ENCODE results near the gene PTGER4.
"Not testable (repeated sequence)": the region's sequence is repeated elsewhere in the genome, so short reads cannot be mapped to it uniquely, and the experiment has no call there.

Gene PTGER4

DNA sequence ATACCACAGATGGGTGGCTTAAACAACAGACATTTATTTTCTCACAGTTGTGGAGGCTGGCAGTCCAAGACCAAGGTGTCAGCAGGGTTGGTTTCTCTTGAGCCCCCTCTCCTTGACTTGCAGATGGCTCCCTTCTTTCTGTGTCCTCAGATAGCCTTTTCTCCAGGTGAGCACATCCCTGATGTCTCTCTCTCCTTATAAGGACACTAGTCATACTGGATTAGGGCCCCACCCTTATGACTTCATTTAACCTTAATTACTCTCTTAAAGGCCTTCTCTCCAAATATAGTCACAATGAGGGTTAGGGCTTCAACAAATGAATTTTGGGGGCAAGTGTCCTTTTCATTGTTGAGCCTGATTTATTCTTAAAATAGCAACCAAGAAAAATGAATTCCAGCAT, 14.7 kb downstream of the PTGER4 start:
- DNase-seq = no peak

DNA sequence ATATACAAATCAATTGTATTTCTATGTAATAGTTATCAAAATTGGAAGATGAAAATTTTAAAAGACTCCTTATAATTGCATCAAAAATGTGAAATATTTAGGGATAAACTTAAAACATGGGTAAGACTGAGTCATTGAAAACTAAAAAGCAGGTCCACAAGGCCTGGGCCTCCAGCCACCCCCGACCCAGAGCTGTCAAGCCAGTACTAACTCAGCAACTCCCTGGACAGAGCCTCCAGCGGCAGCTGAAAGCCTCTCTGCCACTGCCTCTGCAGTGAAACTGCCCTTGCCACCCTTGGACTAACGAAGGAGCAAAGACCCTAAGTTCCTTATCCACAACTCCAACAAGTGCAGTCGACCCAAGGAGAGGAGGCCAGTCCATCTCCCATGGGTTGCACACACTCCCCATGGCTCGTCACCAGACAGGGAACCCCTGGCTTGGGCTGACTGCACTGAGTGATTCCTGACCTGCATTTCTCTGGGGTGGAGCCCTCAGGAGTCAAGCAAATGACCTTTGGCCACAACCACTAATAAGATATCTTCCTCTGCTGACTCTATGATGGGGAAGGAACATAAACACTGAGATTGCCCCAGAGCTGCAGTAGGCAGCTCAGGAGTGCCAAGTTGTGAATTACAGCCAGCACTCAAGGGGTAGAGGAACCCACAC, 20.5 kb downstream of the PTGER4 start:
- no peak for DNase-seq

DNA sequence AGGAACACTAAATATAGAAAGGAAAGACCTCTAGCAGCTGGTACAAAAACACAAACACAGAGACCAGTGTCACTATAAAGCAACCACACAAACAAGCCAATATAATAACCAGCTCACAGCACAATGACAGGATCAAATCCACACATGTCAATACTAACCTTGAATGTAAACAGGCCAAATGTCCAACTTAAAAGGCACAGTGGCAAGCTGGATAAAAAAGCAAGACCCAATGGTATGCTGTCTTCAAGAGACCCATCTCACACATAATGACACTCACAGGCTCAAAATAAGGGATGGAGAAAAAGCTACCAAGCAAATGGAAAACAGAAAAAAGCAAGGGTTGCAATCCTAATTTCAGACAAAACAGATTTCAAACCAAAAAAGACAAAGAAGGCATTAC, 22.3 kb downstream of the PTGER4 start:
- DNase-seq = not testable (repeated sequence)

DNA sequence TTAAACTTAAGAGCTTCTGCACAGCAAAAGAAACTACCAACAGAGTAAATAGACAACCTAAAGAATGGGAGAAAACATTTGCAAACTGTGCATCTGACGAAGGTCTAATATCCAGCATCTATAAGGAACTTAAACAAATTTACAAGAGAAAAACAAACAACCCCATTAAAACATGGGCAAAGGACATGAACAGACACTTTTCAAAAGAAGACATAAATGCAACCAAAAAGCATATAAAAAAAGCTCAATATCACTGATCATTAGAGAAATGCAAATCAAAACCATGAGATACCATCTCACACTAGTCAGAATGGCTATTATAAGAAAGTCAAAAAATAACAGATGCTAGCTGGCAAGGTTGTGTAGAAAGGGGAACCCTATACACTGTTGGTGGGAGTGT, 25.8 kb downstream of the PTGER4 start:
- not testable (repeated sequence) for DNase-seq

DNA sequence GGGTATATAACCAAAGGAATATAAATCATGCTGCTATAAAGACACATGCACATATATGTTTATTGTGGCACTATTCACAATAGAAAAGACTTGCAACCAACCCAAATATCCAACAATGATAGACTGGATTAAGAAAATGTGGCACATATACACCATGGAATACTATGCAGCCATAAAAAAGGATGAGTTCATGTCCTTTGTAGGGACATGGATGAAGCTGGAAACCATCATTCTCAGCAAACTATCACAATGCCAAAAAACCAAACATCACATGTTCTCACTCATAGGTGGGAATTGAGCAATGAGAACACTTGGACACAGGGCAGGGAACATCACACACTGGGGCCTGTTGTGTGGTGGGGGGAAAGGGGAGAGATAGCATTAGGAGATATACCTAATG, 30.9 kb downstream of the PTGER4 start:
- DNase-seq = not testable (repeated sequence)

DNA sequence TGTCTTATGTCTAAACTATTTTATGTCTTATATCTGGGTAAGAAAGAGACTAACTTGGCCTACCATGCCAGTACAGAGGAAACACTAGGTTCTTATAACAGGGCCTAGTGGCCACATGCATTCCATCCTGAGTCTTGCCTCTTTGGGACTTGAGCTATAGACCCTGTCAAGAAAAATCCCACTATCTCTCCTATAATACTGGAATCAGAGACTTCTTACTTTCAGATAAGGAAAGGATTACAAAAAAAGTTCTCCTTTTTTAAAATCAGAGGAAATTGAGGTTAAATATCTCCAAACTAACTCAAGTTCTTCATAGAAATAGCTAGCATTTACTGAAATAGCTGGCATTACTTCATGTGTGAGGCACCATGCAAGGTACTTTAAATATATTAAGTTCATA, 34.3 kb downstream of the PTGER4 start:
- DNase-seq = no peak

DNA sequence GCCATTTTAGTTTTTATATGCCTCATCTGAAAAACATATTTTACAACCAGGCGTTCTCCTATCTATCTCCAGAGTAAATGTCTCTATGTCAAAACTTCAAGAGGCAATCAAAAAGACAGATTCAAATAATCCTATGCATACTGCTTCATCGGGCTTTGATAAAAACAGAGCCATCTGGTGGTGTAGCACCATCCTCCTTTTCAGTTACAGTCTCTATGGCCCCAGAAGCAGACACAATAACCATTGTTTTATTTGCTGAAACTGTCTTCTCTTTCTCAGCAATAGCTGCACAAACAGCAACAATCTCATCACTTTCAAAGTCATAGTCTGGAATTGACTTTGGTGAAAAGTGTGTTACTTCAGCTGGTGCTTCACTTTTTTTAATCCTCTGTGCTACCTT, 36.3 kb downstream of the PTGER4 start:
- no peak for DNase-seq

DNA sequence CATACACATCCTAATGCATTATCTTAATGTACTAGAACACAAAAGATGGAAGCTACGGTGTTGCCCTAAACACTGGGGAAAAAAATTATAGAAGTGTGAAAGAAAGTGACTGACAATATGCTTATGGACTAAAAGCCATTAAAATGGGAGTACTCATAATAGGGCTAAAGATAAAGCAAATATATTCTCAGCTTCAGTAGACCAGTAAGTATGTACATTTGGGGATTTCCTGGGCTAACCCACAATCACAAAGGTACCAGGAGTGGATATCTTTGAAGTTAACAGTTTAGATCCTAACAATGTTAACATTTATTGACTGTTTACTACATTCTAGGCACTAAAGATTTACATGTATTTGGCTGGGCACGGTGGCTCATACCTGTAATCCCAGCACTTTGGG, 36.9 kb downstream of the PTGER4 start:
- no peak for DNase-seq

DNA sequence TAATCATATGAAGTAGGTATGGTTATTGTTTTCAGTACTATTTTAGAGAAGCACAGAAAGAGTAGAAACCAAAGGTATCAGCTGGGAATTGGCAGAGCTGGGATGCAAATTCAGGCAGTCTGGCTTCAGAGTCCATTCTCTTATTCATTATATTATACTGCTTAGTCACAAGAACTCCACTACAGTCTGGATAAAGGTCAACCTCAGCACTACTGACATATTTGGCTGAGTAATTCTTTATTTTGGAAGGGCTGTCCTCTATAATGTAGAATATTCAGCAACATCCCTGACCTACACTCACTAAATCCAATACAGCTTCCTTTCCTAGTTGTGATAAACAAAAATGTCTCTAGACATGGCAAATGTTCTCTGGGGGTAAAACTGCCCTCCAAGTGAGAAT, 37.6 kb downstream of the PTGER4 start:
- no peak for DNase-seq

DNA sequence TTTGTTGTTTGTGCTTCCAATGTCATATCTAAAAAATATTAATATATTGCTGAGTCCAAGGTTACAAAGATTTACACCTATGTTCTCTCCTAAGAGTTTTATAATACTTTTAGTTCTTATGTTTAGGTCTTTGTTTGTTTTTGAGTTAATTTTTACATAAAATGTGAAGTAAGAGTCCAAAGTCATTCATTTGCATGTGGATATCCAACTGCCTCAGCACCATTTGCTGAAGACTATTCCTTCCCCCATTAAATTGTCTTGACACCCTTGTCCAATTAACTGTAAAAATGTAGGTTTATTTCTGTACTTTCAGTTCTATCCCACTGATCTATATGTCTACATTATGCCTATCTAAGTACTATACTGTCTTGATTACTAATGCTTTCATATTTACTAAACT, 40.4 kb downstream of the PTGER4 start:
- DNase-seq = no peak

DNA sequence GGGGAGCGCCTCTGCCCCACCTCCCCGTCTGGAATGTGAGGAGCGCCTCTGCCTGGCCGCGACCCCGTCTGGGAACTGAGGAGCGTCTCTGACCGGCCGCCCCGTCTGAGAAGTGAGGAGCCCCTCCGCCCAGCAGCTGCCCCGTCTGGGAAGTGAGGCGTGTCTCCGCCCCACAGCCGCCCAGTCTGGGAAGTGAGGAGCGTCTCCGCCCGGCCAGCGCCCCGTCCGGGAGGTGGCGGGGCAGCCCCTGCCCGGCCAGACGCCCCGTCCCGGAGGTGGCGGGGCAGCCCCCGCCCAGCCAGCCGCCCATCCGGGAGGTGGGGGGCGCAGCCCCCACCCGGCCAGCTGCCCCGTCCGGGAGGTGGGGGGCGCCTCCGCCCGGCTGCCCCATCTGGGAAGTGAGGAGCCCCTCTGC, 42.8 kb downstream of the PTGER4 start:
- DNase-seq = not testable (repeated sequence)

DNA sequence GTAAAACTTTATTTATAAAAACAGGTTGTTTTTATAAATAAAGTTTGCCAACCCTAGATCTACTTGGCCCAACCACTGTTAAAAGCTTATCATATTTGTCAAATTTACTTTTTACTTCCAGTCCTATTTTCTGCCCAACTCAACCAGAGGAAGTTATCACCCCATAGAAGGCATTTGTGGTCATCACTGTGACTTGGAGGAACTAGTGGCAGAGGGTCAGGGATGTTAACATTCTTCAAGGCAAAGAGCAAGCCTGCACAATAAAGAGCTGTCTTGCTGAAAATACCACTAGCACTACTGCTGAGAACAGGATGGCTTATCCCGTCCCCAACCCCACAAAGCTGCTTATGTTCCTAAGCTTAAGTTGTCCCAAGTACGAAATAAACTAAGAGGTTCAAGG, 53.7 kb downstream of the PTGER4 start:
- DNase-seq = no peak

DNA sequence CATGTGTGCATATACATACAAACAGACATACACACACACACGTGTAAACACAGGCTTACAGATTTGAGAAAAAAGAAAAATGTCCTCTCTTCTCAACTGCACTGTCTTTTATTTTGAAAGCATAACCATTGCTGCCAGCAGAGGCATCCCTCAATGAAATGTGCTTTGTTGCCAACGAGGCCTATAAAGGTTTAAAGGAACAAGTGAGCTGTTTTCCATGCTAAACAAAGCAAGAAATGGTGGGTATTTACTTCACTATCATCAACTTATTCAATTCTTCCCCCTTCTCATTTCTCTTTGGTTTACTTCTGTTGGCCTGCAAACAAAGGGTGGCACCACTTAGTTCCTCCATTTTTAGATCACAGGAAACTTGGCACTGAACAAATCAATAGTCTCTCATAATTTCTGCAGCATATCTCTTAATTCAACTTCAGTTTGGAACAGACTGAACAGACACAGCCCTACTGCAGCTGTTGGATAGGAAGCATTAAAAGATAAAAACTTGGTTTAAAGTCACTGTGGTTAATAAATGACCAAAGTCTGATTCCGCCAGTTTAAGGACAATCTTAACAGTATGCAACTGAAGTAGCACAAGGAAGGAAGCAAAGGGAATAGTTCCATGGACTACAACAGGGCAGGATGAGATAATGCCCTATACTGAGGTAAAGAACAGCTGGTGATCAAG, 54.3 kb downstream of the PTGER4 start:
- no peak for DNase-seq

DNA sequence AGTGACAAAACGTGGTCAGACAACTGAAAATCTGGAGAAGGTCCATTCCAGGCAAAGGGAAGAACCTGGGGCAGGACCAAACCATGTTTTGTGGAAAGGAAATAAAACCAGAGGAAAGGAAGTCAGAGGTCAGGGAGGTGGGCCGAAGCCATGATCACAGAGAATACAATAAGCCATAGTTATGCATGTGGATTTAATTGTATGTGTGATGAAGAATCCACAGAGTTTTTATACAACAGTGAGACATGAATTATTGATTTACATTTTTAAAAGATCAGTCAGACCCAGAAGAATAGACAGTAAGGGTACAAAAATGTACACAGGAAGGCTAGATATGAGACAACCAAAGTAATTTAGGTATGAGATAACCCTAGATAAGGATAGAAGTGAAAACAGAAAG, 55.3 kb downstream of the PTGER4 start:
- no peak for DNase-seq

DNA sequence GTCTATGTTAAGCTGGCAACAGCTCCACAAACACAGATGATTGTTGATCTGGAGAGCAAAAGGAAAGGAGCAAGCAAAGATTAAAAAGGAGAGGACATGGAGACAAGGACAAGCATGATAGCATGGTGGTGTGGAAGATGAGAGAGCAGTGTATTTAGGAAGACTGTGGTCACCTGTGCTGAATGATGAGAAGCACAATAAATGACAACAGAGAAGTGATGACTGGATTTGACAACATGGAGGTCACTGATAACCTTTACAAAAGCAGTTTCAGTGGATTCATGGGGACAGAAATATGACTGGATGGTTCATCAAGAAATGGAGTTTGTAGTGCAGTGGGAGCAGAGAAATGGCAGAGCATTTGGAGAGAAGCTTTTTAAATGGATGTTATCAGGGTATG, 55.9 kb downstream of the PTGER4 start:
- no peak for DNase-seq

DNA sequence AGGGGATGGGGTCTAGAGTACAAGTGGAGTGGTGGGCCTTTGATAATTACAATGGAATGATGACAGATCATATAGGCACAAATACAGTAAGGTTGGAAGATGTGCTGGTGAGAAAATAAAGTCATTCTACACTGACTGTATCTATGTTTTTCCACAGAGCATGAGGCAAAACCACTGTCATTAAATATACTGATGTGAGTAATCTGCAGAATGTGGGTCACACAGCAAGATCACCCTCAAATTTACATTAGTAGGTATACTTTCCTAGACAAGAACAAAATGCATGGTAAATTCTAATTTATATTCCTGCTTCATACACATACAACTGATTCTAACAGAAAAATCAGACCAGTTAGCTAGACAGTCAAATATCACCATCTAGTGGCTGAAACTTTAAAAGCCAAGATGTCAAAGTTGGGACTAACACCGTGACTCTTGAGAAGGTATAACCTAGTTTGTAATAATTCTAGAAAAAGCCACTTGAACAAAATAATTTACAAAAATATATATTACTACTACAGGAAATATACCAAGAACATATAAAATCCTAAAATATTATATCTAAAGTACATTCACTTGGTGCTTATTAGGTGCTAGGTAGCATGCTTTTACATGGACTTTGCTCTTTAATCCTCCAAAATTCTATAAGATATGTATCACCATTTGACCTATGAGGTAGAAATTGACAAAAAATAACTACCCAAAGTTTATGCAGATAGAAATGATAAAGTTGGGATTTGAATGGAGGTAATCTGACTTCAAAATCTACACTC, 56.6 kb downstream of the PTGER4 start:
- no peak for DNase-seq

DNA sequence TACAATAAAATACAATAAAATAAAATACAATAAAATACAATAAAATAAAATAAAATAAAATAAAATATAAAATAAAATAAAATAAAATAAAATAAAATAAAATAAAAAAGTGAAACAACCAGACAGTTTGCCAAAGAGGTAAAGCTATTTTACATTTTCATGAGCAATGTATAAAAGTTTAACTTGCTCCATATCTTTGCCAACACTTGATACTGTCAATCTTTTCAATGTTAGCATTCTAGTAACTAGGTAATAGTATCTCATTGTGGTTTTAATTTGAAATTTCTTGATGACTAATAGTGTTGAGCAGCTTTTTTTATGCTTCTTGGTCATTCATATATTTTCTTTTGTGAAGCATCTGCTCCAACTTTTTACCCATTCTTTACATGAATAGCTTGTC, 58.8 kb downstream of the PTGER4 start:
- DNase-seq = no peak
